HEK293T (cell line): ENCODE measurements around the gene TBC1D10B.
A peak's percentile ranks its signal among the peaks of the same experiment; 100 is the strongest.

ENCODE experiments used
- CTCF ChIA-PET: fragments of 350-600 bp; formaldehyde crosslinking; extraction: SDS; loops from one replicate; lab custom pipeline; 2021; ENCODE audit warnings: antibody characterized with exemption, inconsistent platforms; lab: Yijun Ruan, JAX
- POLR2A ChIA-PET: fragments of 350-600 bp; formaldehyde crosslinking; extraction: SDS; loops from one replicate; lab custom pipeline; 2020; ENCODE audit warnings: antibody characterized with exemption, inconsistent platforms; lab: Yijun Ruan, JAX
- DNase-seq: peaks from one replicate; pipeline ENCODE4 v3.0.0; 2012; ENCODE audit warnings: mixed read lengths; ENCODE audit errors: extremely low spot score
- ARNT ChIP-seq: fragments of 450-650 bp; IDR thresholded peaks from 2 replicates; pipeline ENCODE4 v1.6.1; 2017; ENCODE audit warnings: mild to moderate bottlenecking
- BHLHE40 ChIP-seq: fragments of 450-650 bp; IDR thresholded peaks from 2 replicates; pipeline ENCODE4 v1.6.1; 2016; ENCODE audit warnings: mild to moderate bottlenecking, moderate library complexity, borderline replicate concordance
- CTBP1 ChIP-seq: fragments of 450-650 bp; IDR thresholded peaks from 2 replicates; pipeline ENCODE4 v1.6.1; 2016; ENCODE audit warnings: borderline replicate concordance
- ELF4 ChIP-seq: fragments of 450-650 bp; IDR thresholded peaks from 2 replicates; pipeline ENCODE4 v1.6.1; 2017; ENCODE audit warnings: antibody characterized with exemption
- FOXA1 ChIP-seq: fragments of 450-650 bp; IDR thresholded peaks from 2 replicates; pipeline ENCODE4 v1.6.1; 2016; ENCODE audit warnings: mild to moderate bottlenecking
- FOXK2 ChIP-seq: fragments of 450-650 bp; IDR thresholded peaks from 2 replicates; pipeline ENCODE4 v1.6.1; 2016; ENCODE audit warnings: mild to moderate bottlenecking
- FOXM1 ChIP-seq: fragments of 450-650 bp; IDR thresholded peaks from 2 replicates; pipeline ENCODE4 v1.6.1; 2017; ENCODE audit warnings: mild to moderate bottlenecking, borderline replicate concordance
- HDGF ChIP-seq: fragments of 450-650 bp; IDR thresholded peaks from 2 replicates; pipeline ENCODE4 v1.6.1; 2017; ENCODE audit warnings: antibody characterized with exemption, borderline replicate concordance
- L3MBTL2 ChIP-seq: fragments of 450-650 bp; conservative IDR thresholded peaks from 2 replicates; pipeline ENCODE4 v1.6.1; 2016; ENCODE audit warnings: mild to moderate bottlenecking
- LEF1 ChIP-seq: fragments of 450-650 bp; IDR thresholded peaks from 2 replicates; pipeline ENCODE4 v1.6.1; 2017; ENCODE audit warnings: mild to moderate bottlenecking, borderline replicate concordance
- NFRKB ChIP-seq: fragments of 450-650 bp; IDR thresholded peaks from 2 replicates; pipeline ENCODE4 v1.6.1; 2016; ENCODE audit warnings: mild to moderate bottlenecking, moderate library complexity
- SUZ12 ChIP-seq: fragments of 450-650 bp; IDR thresholded peaks from 2 replicates; pipeline ENCODE4 v1.6.1; 2016; ENCODE audit warnings: mild to moderate bottlenecking
- TARDBP ChIP-seq: fragments of 450-650 bp; IDR thresholded peaks from 2 replicates; pipeline ENCODE4 v1.6.1; 2016
- ZNF384 ChIP-seq: fragments of 450-650 bp; IDR thresholded peaks from 2 replicates; pipeline ENCODE4 v1.6.1; 2016
- TF ChIP-seq, protein P1 (sequence below): fragments of 450-650 bp; IDR thresholded peaks from 2 replicates; pipeline ENCODE4 v1.6.1; 2016

TBC1D10B gene

DNA sequence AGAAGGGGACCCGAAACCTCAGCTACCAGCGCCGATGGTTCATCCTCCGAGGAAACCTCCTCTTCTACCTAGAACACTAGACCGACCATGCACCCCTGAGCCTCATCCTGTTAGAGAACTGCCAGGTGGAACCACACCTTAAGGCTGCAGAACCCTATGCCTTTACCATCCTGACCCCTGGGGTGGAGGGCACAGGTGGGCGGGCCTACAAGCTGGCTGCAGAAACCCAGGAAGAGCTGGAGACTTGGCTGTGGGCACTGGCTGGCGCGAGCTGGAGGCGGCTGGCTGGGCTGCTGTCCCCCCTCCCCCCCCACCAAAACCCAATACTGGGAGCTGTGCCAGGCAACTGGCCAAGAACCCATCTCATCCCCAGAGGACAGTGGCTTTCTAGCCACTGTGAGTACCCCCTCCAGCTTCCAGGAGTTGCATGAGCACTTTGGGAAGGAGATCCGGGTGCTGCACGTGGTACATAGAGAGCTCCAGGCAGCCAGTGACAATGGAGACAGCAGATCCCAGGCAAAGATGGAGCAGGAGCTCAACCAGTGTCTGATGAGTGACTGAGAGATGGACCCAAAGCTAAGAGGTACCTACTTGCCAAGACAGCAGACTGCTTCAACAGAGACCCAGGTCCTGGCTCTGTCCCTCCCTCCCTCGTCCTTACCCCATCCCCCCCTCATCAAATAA, 13.8 kb downstream of the TBC1D10B start:
- ChIA-PET POLR2A (interaction anchor here (1.2 to 7.6 kb wide), 6 partner anchors 8 to 51 kb away, joined by 3 to 95 read pairs (median 12); partner anchors contain the start of genes TBC1D10B, ZNF48 and ZNF771), CTCF (interaction anchor here (2.0 kb wide), 1 partner anchor 53 kb away, joined by 5 read pairs; no protein-coding TSS in a partner anchor)
- no peak for DNase-seq
- no peak for TF ChIP-seq L3MBTL2
- TF ChIP-seq, protein P1, sequence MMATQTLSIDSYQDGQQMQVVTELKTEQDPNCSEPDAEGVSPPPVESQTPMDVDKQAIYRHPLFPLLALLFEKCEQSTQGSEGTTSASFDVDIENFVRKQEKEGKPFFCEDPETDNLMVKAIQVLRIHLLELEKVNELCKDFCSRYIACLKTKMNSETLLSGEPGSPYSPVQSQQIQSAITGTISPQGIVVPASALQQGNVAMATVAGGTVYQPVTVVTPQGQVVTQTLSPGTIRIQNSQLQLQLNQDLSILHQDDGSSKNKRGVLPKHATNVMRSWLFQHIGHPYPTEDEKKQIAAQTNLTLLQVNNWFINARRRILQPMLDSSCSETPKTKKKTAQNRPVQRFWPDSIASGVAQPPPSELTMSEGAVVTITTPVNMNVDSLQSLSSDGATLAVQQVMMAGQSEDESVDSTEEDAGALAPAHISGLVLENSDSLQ: no peak
- no peak for TF ChIP-seq BHLHE40
- TF ChIP-seq NFRKB: no peak
- no peak for TF ChIP-seq CTBP1
- no peak for TF ChIP-seq ELF4
- TF ChIP-seq TARDBP: no peak
- no peak for TF ChIP-seq FOXA1
- no peak for TF ChIP-seq FOXK2
- no peak for TF ChIP-seq FOXM1
- TF ChIP-seq ARNT: no peak
- no peak for TF ChIP-seq HDGF
- no peak for TF ChIP-seq LEF1
- TF ChIP-seq SUZ12: no peak

DNA sequence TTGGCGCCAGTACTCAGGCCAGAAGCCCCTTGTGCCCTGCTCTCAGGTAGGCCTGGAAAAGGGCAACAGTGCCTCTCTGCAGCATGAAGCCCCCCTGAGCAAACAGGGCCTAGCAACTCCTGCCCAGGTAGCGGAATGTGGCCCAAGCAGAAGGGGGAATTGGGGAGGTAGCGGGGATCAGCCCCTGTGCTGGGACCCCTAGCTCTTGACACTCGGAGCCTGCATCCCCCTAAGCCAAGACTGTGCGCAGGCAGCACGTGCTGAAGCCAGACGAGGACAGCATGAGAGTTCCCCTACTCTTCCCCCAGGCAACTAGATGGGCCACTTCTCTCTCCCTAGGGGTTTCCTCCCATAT, 14.4 kb downstream of the TBC1D10B start:
- ChIA-PET CTCF (no interaction called here), POLR2A (interaction anchor here (0.8 to 7.6 kb wide), 12 partner anchors 9 to 278 kb away, joined by 3 to 95 read pairs (median 4); partner anchors contain the start of genes DCTPP1, TBC1D10B, YPEL3 and ZNF48)
- TF ChIP-seq TARDBP (no peak), L3MBTL2 (peak; percentile 87)
- no peak for DNase-seq

DNA sequence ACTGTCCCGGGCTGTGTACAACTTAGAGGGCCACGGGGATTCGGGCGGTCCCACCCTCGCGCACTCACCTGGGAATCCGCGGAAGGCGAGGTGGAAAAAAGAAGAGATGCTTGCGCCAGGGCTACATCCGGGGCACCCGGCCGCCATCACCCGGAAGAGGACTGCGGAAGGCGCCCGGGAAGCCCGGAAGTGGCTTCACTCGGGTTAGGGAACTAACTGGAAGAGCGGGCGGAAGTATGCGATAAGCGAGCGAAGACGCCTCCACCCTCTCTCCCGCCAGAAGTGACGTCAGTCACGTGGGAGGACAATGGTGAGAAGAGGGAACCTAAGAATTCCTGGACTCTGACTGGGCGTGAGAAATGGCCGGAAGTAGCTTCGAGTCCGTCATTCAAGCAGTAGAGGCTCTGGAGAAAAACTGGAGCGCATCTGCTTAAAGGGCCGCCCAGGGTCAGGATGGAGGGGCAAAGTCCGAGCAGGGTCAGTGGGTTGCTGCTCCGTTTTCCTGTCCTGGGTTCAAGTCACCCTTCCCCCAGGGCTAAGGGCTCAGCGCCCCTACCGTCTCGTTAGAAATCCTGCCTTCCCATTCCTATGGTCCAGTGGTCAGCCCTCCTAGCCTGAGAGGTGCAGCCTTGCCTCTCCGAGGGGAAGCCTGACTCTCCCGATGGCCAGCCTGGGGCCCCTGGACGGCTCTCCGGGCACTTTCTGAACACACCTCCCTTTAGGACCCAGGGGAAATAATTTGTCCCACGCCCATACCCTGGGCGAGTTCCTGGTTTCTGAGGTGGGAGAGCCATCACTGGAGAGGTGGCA, 14.9 kb downstream of the TBC1D10B start, which contains the start of gene CD2BP2:
CD2BP2 (minus strand) TSS at position 165 of the 810 bp plus-strand sequence. CDS start 627 bp downstream, outside the sequence.
- peak; percentile 99 for DNase-seq
- TF ChIP-seq HDGF (no peak), ARNT (no peak), FOXM1 (peak; percentile 61; the same call in 1 of the 2 replicates), ELF4 (peak; percentile 99), TARDBP (no peak), ZNF384 (no peak), L3MBTL2 (peak; percentile 96), NFRKB (no peak), CTBP1 (no peak), FOXA1 (no peak), LEF1 (no peak)
- TF ChIP-seq, protein P1: peak; percentile 86
- CTCF ChIA-PET: interaction anchor here (3.1 kb wide), 1 partner anchor 16 kb away, joined by 10 read pairs; no protein-coding TSS in a partner anchor
- POLR2A ChIA-PET: interaction anchor here (0.8 to 7.6 kb wide), 19 partner anchors 9 to 279 kb away, joined by 3 to 95 read pairs (median 4); partner anchors contain the start of genes DCTPP1, SEPTIN1, TBC1D10B and YPEL3

DNA sequence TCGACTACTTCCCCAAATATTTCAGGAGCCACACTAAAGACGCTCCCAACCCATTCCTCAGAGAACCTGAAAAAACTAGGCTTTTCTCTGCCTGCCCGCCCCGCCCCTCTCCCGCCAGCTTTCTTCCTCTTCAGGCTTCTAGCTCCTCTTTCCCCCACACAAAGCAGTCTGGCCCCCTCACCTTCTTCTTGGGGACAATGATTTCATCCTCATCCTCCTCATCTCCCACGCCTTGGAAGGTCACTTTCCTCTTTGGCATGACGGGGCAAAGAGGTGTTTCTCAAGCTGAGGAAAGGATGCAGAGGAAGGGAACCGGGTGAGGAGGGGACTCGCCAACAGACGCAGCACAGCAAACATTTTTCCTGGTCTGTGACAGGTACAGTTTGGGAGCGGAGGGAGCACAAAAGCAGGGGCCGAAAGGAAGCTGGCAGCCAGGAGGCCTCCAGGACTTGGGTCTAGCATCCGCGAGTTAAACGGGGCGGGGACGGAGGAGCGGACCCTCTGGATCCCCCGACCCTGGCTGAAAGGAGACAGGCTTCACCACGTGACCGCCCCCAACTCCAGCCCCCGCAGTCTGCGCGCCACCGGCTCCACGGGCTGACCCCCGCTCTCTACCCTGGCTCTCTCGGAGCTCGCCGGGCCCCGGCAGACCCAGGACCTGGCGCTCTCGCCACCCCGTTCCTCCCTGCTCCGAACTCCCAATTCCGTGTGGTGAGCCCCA, 15.7 kb downstream of the TBC1D10B start:
- TF ChIP-seq LEF1: no peak
- no peak for TF ChIP-seq FOXA1
- no peak for TF ChIP-seq BHLHE40
- no peak for TF ChIP-seq ELF4
- TF ChIP-seq NFRKB: no peak
- no peak for TF ChIP-seq L3MBTL2
- ChIA-PET CTCF (interaction anchor here (3.1 kb wide), 1 partner anchor 17 kb away, joined by 10 read pairs; no protein-coding TSS in a partner anchor), POLR2A (interaction anchor here (0.6 to 7.6 kb wide), 19 partner anchors 8 to 344 kb away, joined by 3 to 95 read pairs (median 4); partner anchors contain the start of genes DCTPP1, MAPK3, SEPTIN1 and SRCAP)
- DNase-seq: no peak

DNA sequence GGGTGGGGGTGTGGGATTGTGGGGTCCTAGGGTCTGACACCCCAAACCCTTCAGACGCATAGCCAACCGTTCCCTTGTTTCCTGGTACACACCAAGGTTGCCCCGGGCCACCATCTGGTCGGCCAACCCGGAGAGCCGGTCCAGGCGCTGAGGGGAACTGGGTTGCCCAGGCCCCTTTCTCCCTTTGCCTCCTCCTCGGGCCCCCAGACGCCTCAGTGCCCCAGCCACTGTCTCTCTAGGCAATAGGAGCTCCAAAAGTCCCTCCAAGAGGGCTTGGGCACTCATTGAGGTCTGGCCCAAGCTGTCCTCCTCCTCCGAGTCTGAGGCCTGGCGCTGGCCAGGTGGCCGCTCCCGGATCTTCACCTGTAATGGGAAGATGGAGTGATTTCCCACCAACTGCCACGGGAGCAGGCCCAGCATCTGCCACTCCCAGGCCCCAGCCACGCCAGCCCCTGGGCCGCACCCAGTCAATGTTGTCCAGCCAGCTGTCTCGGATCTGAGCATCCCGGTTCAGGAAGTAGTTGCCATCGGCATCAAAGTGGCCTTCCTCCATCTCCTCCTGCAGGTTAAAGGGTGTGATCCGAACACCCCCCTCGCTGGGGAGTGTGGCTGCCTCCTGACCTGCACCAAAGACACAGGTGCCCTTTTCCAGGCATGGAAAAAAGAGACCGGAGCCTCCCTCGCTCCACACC, 16.7 kb downstream of the TBC1D10B start:
- ChIA-PET CTCF (interaction anchor here (3.1 kb wide), 1 partner anchor 18 kb away, joined by 10 read pairs; no protein-coding TSS in a partner anchor), POLR2A (interaction anchor here (0.6 to 7.6 kb wide), 11 partner anchors 7 to 345 kb away, joined by 3 to 95 read pairs (median 5); partner anchors contain the start of genes MAPK3, SRCAP, TBC1D10B and ZNF771)
- TF ChIP-seq BHLHE40: no peak
- TF ChIP-seq, protein P1: no peak
- no peak for DNase-seq
